Activated CD4-positive, alpha-beta memory T cell treated with anti-CD3 and anti-CD28 coated beads for 36 hours (primary cell): ENCODE data around the gene NAP1L5. TPM values are rescaled to one million over a fixed set of nuclear protein-coding genes. Genes with fewer than 3 reads are reported as not detected.

Experiments
- CTCF ChIA-PET: fragments of 350-600 bp; sonication (Branson Sonifier 250); formaldehyde crosslinking; loops from one replicate; lab custom pipeline; 2021; ENCODE audit warnings: antibody characterized with exemption, inconsistent platforms; lab: Charles Lee
- POLR2A ChIA-PET: fragments of 350-600 bp; sonication (Branson Sonifier 250); formaldehyde crosslinking; loops from one replicate; lab custom pipeline; 2021; ENCODE audit warnings: antibody characterized with exemption; lab: Charles Lee
- DNase-seq: peaks from one replicate; pipeline ENCODE4 v3.0.0-alpha.2; 2020
- H3K27ac Mint-ChIP-seq: one replicate; pipeline ENCODE4 v1.8.0; 2021; ENCODE audit warnings: mixed read lengths
- H3K27me3 Mint-ChIP-seq: one replicate; pipeline ENCODE4 v1.8.0; 2021; ENCODE audit warnings: mixed read lengths
- H3K36me3 Mint-ChIP-seq: one replicate; pipeline ENCODE4 v1.8.0; 2021; ENCODE audit warnings: mixed read lengths
- H3K4me1 Mint-ChIP-seq: one replicate; pipeline ENCODE4 v1.8.0; 2021; ENCODE audit warnings: low read depth, mixed read lengths
- H3K4me3 Mint-ChIP-seq: one replicate; pipeline ENCODE4 v1.8.0; 2021; ENCODE audit warnings: mild to moderate bottlenecking, mixed read lengths
- H3K9me3 Mint-ChIP-seq: one replicate; pipeline ENCODE4 v1.8.0; 2021; ENCODE audit warnings: mixed read lengths
- intact Hi-C: fragments of 100-400 bp; cut with micrococcal nuclease; formaldehyde crosslinking; loops from one replicate; pipeline ENCODE4 v1.15.1; 2023
- total RNA-seq, 2 experiments: library from RNA; stranded (reverse); gene quantifications; one replicate each; pipeline ENCODE4 v1.2.3, GENCODE V29; 2021

NAP1L5 gene
- 1 to 10 TPM; 3.7 to 4.8 TPM for total RNA-seq

- Mint-ChIP-seq H3K36me3 (peaks cover 12% of the 10 kb centered on the region), H3K9me3 (no peaks in the 10 kb centered on the region), H3K4me1 (peaks cover 12% of the 10 kb centered on the region), H3K27me3 (no peaks in the 10 kb centered on the region), H3K27ac (peak within 1 kb of the TSS; percentile 74), H3K4me3 (peak within 1 kb of the TSS; percentile 81)
- intact Hi-C loops, result loop anchor here (5.0 kb wide), 1 partner anchor 105 kb away; the partner anchor contains the start of gene HERC3
- ChIA-PET CTCF (interaction anchor here (1.0 to 1.4 kb wide), 3 partner anchors 12 to 159 kb away, joined by 3 read pairs; no protein-coding TSS in a partner anchor), POLR2A (no interaction called here)
- DNase-seq, result peak; percentile 80
Observed at GRCh38 chr4:88697588-88698329, at the start of gene NAP1L5. NAP1L5 (minus strand) TSS chr4:88697829; CDS start chr4:88697754, 75 bp downstream.

- Mint-ChIP-seq H3K4me3 (no peak overlapping the region), H3K27ac (no peak overlapping the region), H3K4me1 (no peaks in the 10 kb centered on the region), H3K9me3 (no peaks in the 10 kb centered on the region), H3K27me3 (no peaks in the 10 kb centered on the region), H3K36me3 (peaks cover 12% of the 10 kb centered on the region)
- intact Hi-C loops, result no loop called here
- CTCF ChIA-PET, result interaction anchor here (1.2 to 2.4 kb wide), 2 partner anchors 208 to 232 kb away, joined by 3 to 6 read pairs; no protein-coding TSS in a partner anchor
- no peak for DNase-seq
- POLR2A ChIA-PET, result no interaction called here
Observed at GRCh38 chr4:88747351-88747750, 49.7 kb upstream of the NAP1L5 start.

GRCh38 chr4:88746206-88746605 lies 48.6 kb upstream of the NAP1L5 start:
- Mint-ChIP-seq H3K36me3 (peaks cover 12% of the 10 kb centered on the region), H3K4me1 (no peaks in the 10 kb centered on the region), H3K9me3 (no peaks in the 10 kb centered on the region), H3K27ac (no peak overlapping the region), H3K27me3 (no peaks in the 10 kb centered on the region), H3K4me3 (no peak overlapping the region)
- DNase-seq, result no peak
- intact Hi-C loops, result no loop called here
- ChIA-PET POLR2A (no interaction called here), CTCF (interaction anchor here (2.4 kb wide), 1 partner anchor 207 kb away, joined by 6 read pairs; no protein-coding TSS in a partner anchor)

GRCh38 chr4:88745581-88746163 lies 48.0 kb upstream of the NAP1L5 start:
- no peak overlapping the region for H3K4me3 Mint-ChIP-seq
- no peak for DNase-seq
- H3K36me3 Mint-ChIP-seq, result peaks cover 12% of the 10 kb centered on the region
- H3K4me1 Mint-ChIP-seq, result no peaks in the 10 kb centered on the region
- CTCF ChIA-PET, result interaction anchor here (2.4 kb wide), 1 partner anchor 206 kb away, joined by 6 read pairs; no protein-coding TSS in a partner anchor
- no peak overlapping the region for H3K27ac Mint-ChIP-seq
- intact Hi-C loops, result no loop called here
- H3K27me3 Mint-ChIP-seq, result no peaks in the 10 kb centered on the region
- POLR2A ChIA-PET, result no interaction called here
- H3K9me3 Mint-ChIP-seq, result no peaks in the 10 kb centered on the region

GRCh38 chr4:88745175-88745574 lies 47.5 kb upstream of the NAP1L5 start:
- Mint-ChIP-seq H3K27ac (no peak overlapping the region), H3K4me1 (no peaks in the 10 kb centered on the region), H3K9me3 (no peaks in the 10 kb centered on the region), H3K4me3 (no peak overlapping the region), H3K36me3 (peaks cover 12% of the 10 kb centered on the region), H3K27me3 (no peaks in the 10 kb centered on the region)
- intact Hi-C loops, result no loop called here
- DNase-seq, result no peak
- CTCF ChIA-PET, result interaction anchor here (2.4 kb wide), 1 partner anchor 206 kb away, joined by 6 read pairs; no protein-coding TSS in a partner anchor
- POLR2A ChIA-PET, result no interaction called here

GRCh38 chr4:88744609-88745008 lies 47.0 kb upstream of the NAP1L5 start:
- Mint-ChIP-seq H3K27ac (no peak overlapping the region), H3K4me1 (no peaks in the 10 kb centered on the region), H3K9me3 (no peaks in the 10 kb centered on the region), H3K36me3 (peaks cover 9% of the 10 kb centered on the region), H3K4me3 (no peak overlapping the region), H3K27me3 (no peaks in the 10 kb centered on the region)
- ChIA-PET POLR2A (no interaction called here), CTCF (no interaction called here)
- DNase-seq, result no peak
- intact Hi-C loops, result no loop called here

GRCh38 chr4:88743696-88744095 lies 46.1 kb upstream of the NAP1L5 start:
- ChIA-PET POLR2A (no interaction called here), CTCF (interaction anchor here (1.2 kb wide), 1 partner anchor 13 kb away, joined by 4 read pairs; no protein-coding TSS in a partner anchor)
- H3K4me3 Mint-ChIP-seq, result no peak overlapping the region
- H3K27me3 Mint-ChIP-seq, result no peaks in the 10 kb centered on the region
- intact Hi-C loops, result no loop called here
- H3K4me1 Mint-ChIP-seq, result no peaks in the 10 kb centered on the region
- H3K36me3 Mint-ChIP-seq, result peaks cover 4% of the 10 kb centered on the region
- no peak overlapping the region for H3K27ac Mint-ChIP-seq
- H3K9me3 Mint-ChIP-seq, result no peaks in the 10 kb centered on the region
- DNase-seq, result no peak

- Mint-ChIP-seq H3K4me3 (no peak overlapping the region), H3K4me1 (peaks cover 9% of the 10 kb centered on the region), H3K27me3 (no peaks in the 10 kb centered on the region), H3K9me3 (no peaks in the 10 kb centered on the region), H3K27ac (no peak overlapping the region), H3K36me3 (peaks cover 3% of the 10 kb centered on the region)
- intact Hi-C loops, result no loop called here
- ChIA-PET POLR2A (no interaction called here), CTCF (interaction anchor here (0.6 to 1.2 kb wide), 2 partner anchors 14 to 280 kb away, joined by 3 to 4 read pairs; no protein-coding TSS in a partner anchor)
- no peak for DNase-seq
Observed at GRCh38 chr4:88742561-88742960, 44.9 kb upstream of the NAP1L5 start.

GRCh38 chr4:88738180-88738579 lies 40.6 kb upstream of the NAP1L5 start:
- CTCF ChIA-PET, result no interaction called here
- POLR2A ChIA-PET, result no interaction called here

GRCh38 chr4:88737307-88737941 lies 39.8 kb upstream of the NAP1L5 start:
- no peak overlapping the region for H3K27ac Mint-ChIP-seq
- no peaks in the 10 kb centered on the region for H3K27me3 Mint-ChIP-seq
- no peaks in the 10 kb centered on the region for H3K9me3 Mint-ChIP-seq
- H3K36me3 Mint-ChIP-seq, result no peaks in the 10 kb centered on the region
- ChIA-PET CTCF (no interaction called here), POLR2A (no interaction called here)
- peak; percentile 22 for DNase-seq
- peaks cover 14% of the 10 kb centered on the region for H3K4me1 Mint-ChIP-seq
- H3K4me3 Mint-ChIP-seq, result no peak overlapping the region
- intact Hi-C loops, result no loop called here

More at GRCh38 chr4:88738180-88738579, 40.6 kb upstream of the NAP1L5 start:
- no peak for DNase-seq
- intact Hi-C loops, result no loop called here
- Mint-ChIP-seq H3K27ac (no peak overlapping the region), H3K9me3 (no peaks in the 10 kb centered on the region), H3K36me3 (no peaks in the 10 kb centered on the region), H3K4me3 (no peak overlapping the region), H3K4me1 (peaks cover 14% of the 10 kb centered on the region), H3K27me3 (no peaks in the 10 kb centered on the region)

GRCh38 chr4:88736264-88736663 lies 38.6 kb upstream of the NAP1L5 start:
- Mint-ChIP-seq H3K27ac (no peak overlapping the region), H3K36me3 (no peaks in the 10 kb centered on the region), H3K27me3 (no peaks in the 10 kb centered on the region), H3K4me1 (peaks cover 14% of the 10 kb centered on the region), H3K9me3 (no peaks in the 10 kb centered on the region), H3K4me3 (no peak overlapping the region)
- no peak for DNase-seq
- ChIA-PET POLR2A (no interaction called here), CTCF (no interaction called here)
- intact Hi-C loops, result no loop called here

GRCh38 chr4:88735564-88735963 lies 37.9 kb upstream of the NAP1L5 start:
- CTCF ChIA-PET, result no interaction called here
- POLR2A ChIA-PET, result no interaction called here
- H3K27ac Mint-ChIP-seq, result no peak overlapping the region
- no peak for DNase-seq
- H3K9me3 Mint-ChIP-seq, result no peaks in the 10 kb centered on the region
- intact Hi-C loops, result no loop called here
- H3K36me3 Mint-ChIP-seq, result no peaks in the 10 kb centered on the region
- peaks cover 14% of the 10 kb centered on the region for H3K4me1 Mint-ChIP-seq
- H3K27me3 Mint-ChIP-seq, result no peaks in the 10 kb centered on the region
- H3K4me3 Mint-ChIP-seq, result no peak overlapping the region
